ENCODE results near the gene C11orf68.

The C11orf68 gene

GRCh38 chr11:65919141-65919572, 295 bp upstream of the C11orf68 start, which contains the start of gene DRAP1 (continued):
- TF ChIP-seq PRDM10 (tag by site-specific recombination; IDR thresholded peaks at IDR 0.05), result peak; percentile 75
- no peak for TF ChIP-seq ZNF664 (tag by site-specific recombination; IDR thresholded peaks at IDR 0.05)
- TF ChIP-seq ZNF639 (tag by site-specific recombination; IDR thresholded peaks at IDR 0.05), result no peak
- peak; percentile 97 for TF ChIP-seq ZNF660 (tag by site-specific recombination; IDR thresholded peaks at IDR 0.05)
- no peak for TF ChIP-seq PRDM2 (tag by site-specific recombination; IDR thresholded peaks at IDR 0.05; ENCODE audit: borderline replicate concordance)
- TF ChIP-seq ZNF112 (tag by site-specific recombination; IDR thresholded peaks at IDR 0.05), result no peak
- peak; percentile 11; the same call in 1 of the 2 replicates for TF ChIP-seq ZIC2 (tag by site-specific recombination; IDR thresholded peaks at IDR 0.05)
- TF ChIP-seq ZNF560 (tag by site-specific recombination; IDR thresholded peaks at IDR 0.05; ENCODE audit: borderline replicate concordance), result no peak
- TF ChIP-seq ZNF571 (tag by site-specific recombination; IDR thresholded peaks at IDR 0.05), result no peak
- peak; percentile 41; the same call in 1 of the 2 replicates for TF ChIP-seq GLIS1 (tag by site-specific recombination; IDR thresholded peaks at IDR 0.05)
- TF ChIP-seq ZBTB48 (tag by site-specific recombination; IDR thresholded peaks at IDR 0.05), result no peak
- TF ChIP-seq ZNF549 (tag by site-specific recombination; IDR thresholded peaks at IDR 0.05), result no peak; the same call in 1 of the 2 replicates
- no peak for TF ChIP-seq ZNF354C (tag by site-specific recombination; IDR thresholded peaks at IDR 0.05; ENCODE audit: borderline replicate concordance, low read depth)
- peak; percentile 55 for TF ChIP-seq GLIS2 (tag by site-specific recombination; IDR thresholded peaks at IDR 0.05)
- TF ChIP-seq HIC1 (tag by site-specific recombination; IDR thresholded peaks at IDR 0.05), result no peak
- no peak for TF ChIP-seq ZBTB17 (tag by site-specific recombination; IDR thresholded peaks at IDR 0.05)
- TF ChIP-seq HOXC10 (CRISPR knock-in tag; IDR thresholded peaks at IDR 0.05), result no peak
- TF ChIP-seq ZNF830 (tag by site-specific recombination; IDR thresholded peaks at IDR 0.05; ENCODE audit: low read depth), result peak; percentile 81
- TF ChIP-seq BCL11B (tag by site-specific recombination; IDR thresholded peaks at IDR 0.05; ENCODE audit: low read depth), result 0 out of 2 replicates have a peak, but pooled peaks have one; percentile 44
- 0 out of 2 replicates have a peak, but pooled peaks have one; percentile 35 for TF ChIP-seq ZNF488 (tag by site-specific recombination; IDR thresholded peaks at IDR 0.05)
- no peak for TF ChIP-seq ZNF398 (tag by site-specific recombination; IDR thresholded peaks at IDR 0.05)
- no peak for TF ChIP-seq ZNF704 (tag by site-specific recombination; IDR thresholded peaks at IDR 0.05)

All from HEK293 (cell line).